Stomach smooth muscle (tissue), 2 donors: ENCODE results near the gene CDADC1.

ENCODE experiments used
- H3K27ac ChIP-seq: one replicate; pipeline ENCODE4 v1.7.0; 2013; ENCODE audit warnings: mild to moderate bottlenecking, low read length, inconsistent platforms
- H3K27me3 ChIP-seq, 2 donors: one replicate each; pipeline ENCODE4 v1.7.0; 2013; ENCODE audit warnings: low read length in 2 of 2; ENCODE audit not compliant: insufficient read depth in 2 of 2, control insufficient read depth in 1 of 2
- H3K36me3 ChIP-seq, 2 donors: one replicate each; pipeline ENCODE4 v1.7.0; 2013; ENCODE audit warnings: low read length in 2 of 2; ENCODE audit not compliant: control insufficient read depth in 2 of 2, insufficient read depth in 2 of 2
- H3K4me1 ChIP-seq: one replicate; pipeline ENCODE4 v1.7.0; 2013; ENCODE audit warnings: low read length; ENCODE audit not compliant: control insufficient read depth, insufficient read depth
- H3K4me3 ChIP-seq, 2 donors: one replicate each; pipeline ENCODE4 v1.7.0; 2013; ENCODE audit warnings: low read length in 2 of 2
- H3K9ac ChIP-seq, 2 donors: one replicate each; pipeline ENCODE4 v1.7.0; 2013; ENCODE audit warnings: low read length in 2 of 2, mild to moderate bottlenecking in 1 of 2
- H3K9me3 ChIP-seq, 2 donors: one replicate each; pipeline ENCODE4 v1.7.0; 2013; ENCODE audit warnings: low read length in 2 of 2; ENCODE audit not compliant: control insufficient read depth in 2 of 2
- donor health status: healthy.
- donor health status: Pancreatic carcinoma.

The CDADC1 gene

GRCh38 chr13:49336655-49337054 is 88.9 kb downstream of the CDADC1 start:
- no peaks in the 10 kb centered on the region for H3K27me3 ChIP-seq
- no peaks in the 10 kb centered on the region for H3K4me1 ChIP-seq
- H3K27ac ChIP-seq, result no peak overlapping the region
- H3K36me3 ChIP-seq, result peaks cover 19% of the 10 kb centered on the region in 2 donors
- no peak overlapping the region for H3K9ac ChIP-seq
- no peaks in the 10 kb centered on the region for H3K9me3 ChIP-seq
- no peak overlapping the region for H3K4me3 ChIP-seq

GRCh38 chr13:49340161-49340560 is 92.4 kb downstream of the CDADC1 start:
- Histone ChIP-seq H3K9me3 (no peaks in the 10 kb centered on the region), H3K4me3 (no peak overlapping the region), H3K4me1 (no peaks in the 10 kb centered on the region), H3K27me3 (no peaks in the 10 kb centered on the region), H3K36me3 (peaks cover 14 to 26% of the 10 kb centered on the region in 2 donors), H3K27ac (no peak overlapping the region), H3K9ac (no peak overlapping the region)

GRCh38 chr13:49341517-49341916 is 93.8 kb downstream of the CDADC1 start:
- H3K4me3 ChIP-seq, result no peak overlapping the region
- no peak overlapping the region for H3K9ac ChIP-seq
- H3K27ac ChIP-seq, result no peak overlapping the region
- no peaks in the 10 kb centered on the region for H3K9me3 ChIP-seq
- no peaks in the 10 kb centered on the region for H3K4me1 ChIP-seq
- peaks cover 14 to 26% of the 10 kb centered on the region in 2 donors for H3K36me3 ChIP-seq
- H3K27me3 ChIP-seq, result no peaks in the 10 kb centered on the region

- Histone ChIP-seq H3K9me3 (no peaks in the 10 kb centered on the region), H3K9ac (no peak overlapping the region), H3K4me1 (no peaks in the 10 kb centered on the region), H3K4me3 (no peak overlapping the region), H3K36me3 (peaks cover 11 to 26% of the 10 kb centered on the region in 2 donors), H3K27me3 (no peaks in the 10 kb centered on the region), H3K27ac (no peak overlapping the region)
Observed at GRCh38 chr13:49341941-49342340, 94.2 kb downstream of the CDADC1 start.

- Histone ChIP-seq H3K9me3 (no peaks in the 10 kb centered on the region), H3K36me3 (peaks cover 11 to 21% of the 10 kb centered on the region in 2 donors), H3K9ac (no peak overlapping the region), H3K27me3 (no peaks in the 10 kb centered on the region), H3K27ac (no peak overlapping the region), H3K4me1 (no peaks in the 10 kb centered on the region), H3K4me3 (no peak overlapping the region)
Observed at GRCh38 chr13:49342454-49342853, 94.7 kb downstream of the CDADC1 start.
